ENCODE data around the gene CHMP6. TPM values are rescaled to one million over a fixed set of nuclear protein-coding genes. Genes with fewer than 3 reads are reported as not detected.

CHMP6 gene
- total and polyA plus RNA-seq, 12 donors = 17.5 to 30.6 (median 22.8) TPM

- peaks cover 0 to 30% (median 18%) of the 10 kb centered on the region in 7 donors for H3K27me3 ChIP-seq
- no peaks in the 10 kb centered on the region for H3K9me3 ChIP-seq
- ATAC-seq (peak in 3 of 8 donors; percentile 6 to 42 (median 28)), DNase-seq (no peak)
- no peak overlapping the region for H3K4me3 ChIP-seq
- no peaks in the 10 kb centered on the region for H3K36me3 ChIP-seq
- H3K27ac ChIP-seq = no peak overlapping the region
- peaks cover 3 to 21% (median 15%) of the 10 kb centered on the region in 9 donors for H3K4me1 ChIP-seq
- TF ChIP-seq CTCF (IDR thresholded peaks at IDR 0.05) = no peak
- WGBS, 2 donors = 76 to 80% methylated on average over 31 of the region's 31 CpGs
- intact Hi-C loops (cut with DNase I) = loop anchor here in 1 of 10 donors (5.0 kb wide), 1 partner anchor 111 kb away; no protein-coding TSS in a partner anchor
Observed at GRCh38 chr17:80978499-80979497, 12.8 kb upstream of the CHMP6 start.

GRCh38 chr17:80979547-80980378, 11.9 kb upstream of the CHMP6 start:
- no peak for TF ChIP-seq CTCF (IDR thresholded peaks at IDR 0.05)
- peak in 1 of 2 donors; percentile 13 for DNase-seq
- peak in 2 of 8 donors; percentile 11 to 15 for ATAC-seq
- Histone ChIP-seq H3K9me3 (no peaks in the 10 kb centered on the region), H3K4me1 (peaks cover 3 to 21% (median 15%) of the 10 kb centered on the region in 9 donors), H3K36me3 (no peaks in the 10 kb centered on the region), H3K4me3 (no peak overlapping the region), H3K27me3 (peaks cover 0 to 27% (median 18%) of the 10 kb centered on the region in 7 donors), H3K27ac (no peak overlapping the region)
- intact Hi-C loops (cut with DNase I) = loop anchor here (2.0 to 10.0 kb wide), 7 partner anchors 112 to 555 kb away; no protein-coding TSS in a partner anchor
- 67 to 71% methylated on average over 25 to 26 of the region's 26 CpGs for WGBS, 2 donors

GRCh38 chr17:80980397-80981061, 11.1 kb upstream of the CHMP6 start:
- H3K4me1 ChIP-seq = peaks cover 3 to 21% (median 15%) of the 10 kb centered on the region in 9 donors
- WGBS, 2 donors = 59 to 70% methylated on average over 7 of the region's 7 CpGs
- no peak overlapping the region for H3K4me3 ChIP-seq
- DNase-seq (no peak), ATAC-seq (no peak)
- no peak overlapping the region for H3K27ac ChIP-seq
- H3K9me3 ChIP-seq = no peaks in the 10 kb centered on the region
- intact Hi-C loops (cut with DNase I) = loop anchor here (1.0 to 10.0 kb wide), 8 partner anchors 113 to 556 kb away; no protein-coding TSS in a partner anchor
- TF ChIP-seq CTCF (IDR thresholded peaks at IDR 0.05) = no peak
- H3K36me3 ChIP-seq = no peaks in the 10 kb centered on the region
- H3K27me3 ChIP-seq = peaks cover 0 to 27% (median 18%) of the 10 kb centered on the region in 7 donors
